HepG2 (cell line): ENCODE data around the gene ZCCHC7. TPM values are rescaled to one million over a fixed set of nuclear protein-coding genes. Genes with fewer than 3 reads are reported as not detected.
A peak's percentile ranks its signal among the peaks of the same experiment; 100 is the strongest.
"Not testable (repeated sequence)": the region's sequence is repeated elsewhere in the genome, so short reads cannot be mapped to it uniquely, and the experiment has no call there.

Experiments used
- ATAC-seq: fragments of 200-7000 bp; cut with Tn5 transposase; 3 replicates; pipeline ENCODE4 v1.9.1; 2020; ENCODE audit warnings: mild to moderate bottlenecking, moderate library complexity
- BruUV-seq: library from RNA; stranded (reverse); fragments of 400-500 nt; replicated peaks from 2 replicates; lab custom pipeline; 2021; lab: Mats Ljungman, UMichigan
- CTCF ChIA-PET: fragments of 300-600 bp; formaldehyde crosslinking; extraction: SDS; loops from one replicate; lab custom pipeline; 2021; ENCODE audit warnings: low total read pairs, inconsistent platforms, low intra/inter-chr PET ratio; lab: Yijun Ruan, JAX
- POLR2A ChIA-PET: fragments of 350-600 bp; sonication (Branson Sonifier 250); formaldehyde crosslinking; loops from one replicate; lab custom pipeline; 2020; ENCODE audit warnings: antibody characterized with exemption, inconsistent platforms; lab: Yijun Ruan, JAX
- DNase-seq: peaks from one replicate; pipeline ENCODE4 v3.0.0-alpha.2; 2015; ENCODE audit warnings: low spot score
- FAIRE-seq: peaks from 3 replicates; lab custom pipeline; 2011; peaks lifted over from hg19 to GRCh38; lab: Jason Lieb, UNC
- H2AFZ ChIP-seq: one replicate; pipeline ENCODE4 v1.6.1; 2011; ENCODE audit warnings: low read length, inconsistent platforms
- H3K27ac ChIP-seq: fragments of 300-600 bp; 3 replicates; pipeline ENCODE4 v1.8.0; 2011; ENCODE audit warnings: mixed run types, mild to moderate bottlenecking, mixed read lengths, low read length, inconsistent platforms; ENCODE audit not compliant: insufficient read depth; ENCODE audit errors: extremely low read length
- H3K27me3 ChIP-seq, 2 experiments: fragments of 200-600 bp in 1 of 2; 2 replicates in 1 of 2; 3 replicates in 1 of 2; pipeline versions ENCODE4 v1.6.0 to v1.8.0; 2011; ENCODE audit warnings: low read length in 2 of 2, mild to moderate bottlenecking in 2 of 2, moderate library complexity in 2 of 2, inconsistent platforms in 1 of 2; ENCODE audit not compliant: insufficient read depth in 2 of 2, control insufficient read depth in 1 of 2
- H3K36me3 ChIP-seq, 2 experiments: fragments of 200-600 bp in 1 of 2; replicated peaks in 1 of 2; 2 replicates in 1 of 2; 3 replicates in 1 of 2; pipeline versions ENCODE4 v1.5.1 to v1.8.0; 2011; ENCODE audit warnings: low read length in 2 of 2, inconsistent platforms in 1 of 2; ENCODE audit not compliant: insufficient read depth in 2 of 2, control insufficient read depth in 1 of 2
- H3K4me1 ChIP-seq: 2 replicates; pipeline ENCODE4 v1.5.1; 2012; ENCODE audit warnings: low read length, inconsistent platforms; ENCODE audit not compliant: insufficient read depth
- H3K4me2 ChIP-seq: 2 replicates; pipeline ENCODE4 v1.6.0; 2011; ENCODE audit warnings: low read depth, low read length, inconsistent platforms
- H3K4me3 ChIP-seq, 3 experiments: fragments of 200-600 bp in 1 of 3; sonication (generic), shearing (Covaris generic) in 1 of 3; replicated peaks in 1 of 3; 2 replicates each; pipeline ENCODE4 v1.5.1; 2011 to 2016; ENCODE audit warnings: low read length in 3 of 3, inconsistent platforms in 2 of 3, low read depth in 2 of 3, mild to moderate bottlenecking in 2 of 3, control low read depth in 1 of 3, mixed read lengths in 1 of 3; ENCODE audit not compliant: insufficient read depth in 1 of 3
- H3K79me2 ChIP-seq: one replicate; pipeline ENCODE4 v1.6.1; 2011; ENCODE audit warnings: low read length, inconsistent platforms; ENCODE audit not compliant: insufficient read depth
- H3K9ac ChIP-seq: 2 replicates; pipeline ENCODE4 v1.6.0; 2011; ENCODE audit warnings: mild to moderate bottlenecking, low read depth, low read length, inconsistent platforms; ENCODE audit not compliant: insufficient read depth
- H3K9me3 ChIP-seq: 2 replicates; pipeline ENCODE4 v1.5.1; 2012; ENCODE audit warnings: mild to moderate bottlenecking, low read length
- H4K20me1 ChIP-seq: 2 replicates; pipeline ENCODE4 v1.6.0; 2011; ENCODE audit warnings: inconsistent platforms, mild to moderate bottlenecking, low read length, moderate library complexity; ENCODE audit not compliant: insufficient read depth
- ZFP41 ChIP-seq: sonication (generic); formaldehyde crosslinking; IDR thresholded peaks from 2 replicates; pipeline ENCODE4 v1.4.0; 2020; ENCODE audit warnings: mild to moderate bottlenecking, missing genetic modification reagents, borderline replicate concordance
- ZNF629 ChIP-seq: sonication (generic); formaldehyde crosslinking; conservative IDR thresholded peaks from 2 replicates; pipeline ENCODE4 v1.5.0; 2020; ENCODE audit warnings: missing genetic modification reagents
- ZNF761 ChIP-seq: sonication (generic); formaldehyde crosslinking; conservative IDR thresholded peaks from 2 replicates; pipeline ENCODE4 v1.4.0; 2020; ENCODE audit warnings: mild to moderate bottlenecking, missing genetic modification reagents
- WGBS: methylation state at CpG from one replicate; pipeline ENCODE4 v1.1.6; 2017; ENCODE audit warnings: low lambda C conversion rate; 5-methylcytosine and 5-hydroxymethylcytosine counted together
- in situ Hi-C: cut with HindIII; loops from 2 replicates; pipeline ENCODE4 v1.10.0; 2017; ENCODE audit warnings: low pct_unique_long_range_greater_than_20kb; ENCODE audit not compliant: extremely low pct_ligation_motif_present
- intact Hi-C: fragments of 100-400 bp; cut with micrococcal nuclease; formaldehyde crosslinking; loops from one replicate; pipeline ENCODE4 v1.10.0; 2022; ENCODE audit not compliant: unreplicated experiment
- polyA plus RNA-seq, 8 experiments: library from polyadenylated mRNA; depleted of rRNA in 3 of 8; stranded (reverse) in 7 of 8; unstranded in 1 of 8; fragments of >200 nt; fragmentation: Illumina TruSeq in 4 of 8; extraction: Trizol in 4 of 8; gene quantifications; 2 replicates each; pipeline versions ENCODE4 v1.2.1 to v1.2.3, GENCODE V29; 2011 to 2016; ENCODE audit warnings: low read depth in 4 of 8, missing spikeins in 1 of 8, mixed read lengths in 1 of 8; ENCODE audit not compliant: insufficient read depth in 1 of 8
- total RNA-seq, 5 experiments: library from RNA; depleted of rRNA; stranded (reverse); fragments of >200 nt; fragmentation: Illumina TruSeq; extraction: Trizol; gene quantifications; 2 replicates each; pipeline ENCODE4 v1.2.3, GENCODE V29; 2016; ENCODE audit warnings: low read depth in 1 of 5

Gene ZCCHC7
- total and polyA plus RNA-seq, 2 of the 13 experiments (the other 11 are each of a cell fraction or from before 2014, with no cell fraction given), result 13.6 to 19.3 TPM

DNA sequence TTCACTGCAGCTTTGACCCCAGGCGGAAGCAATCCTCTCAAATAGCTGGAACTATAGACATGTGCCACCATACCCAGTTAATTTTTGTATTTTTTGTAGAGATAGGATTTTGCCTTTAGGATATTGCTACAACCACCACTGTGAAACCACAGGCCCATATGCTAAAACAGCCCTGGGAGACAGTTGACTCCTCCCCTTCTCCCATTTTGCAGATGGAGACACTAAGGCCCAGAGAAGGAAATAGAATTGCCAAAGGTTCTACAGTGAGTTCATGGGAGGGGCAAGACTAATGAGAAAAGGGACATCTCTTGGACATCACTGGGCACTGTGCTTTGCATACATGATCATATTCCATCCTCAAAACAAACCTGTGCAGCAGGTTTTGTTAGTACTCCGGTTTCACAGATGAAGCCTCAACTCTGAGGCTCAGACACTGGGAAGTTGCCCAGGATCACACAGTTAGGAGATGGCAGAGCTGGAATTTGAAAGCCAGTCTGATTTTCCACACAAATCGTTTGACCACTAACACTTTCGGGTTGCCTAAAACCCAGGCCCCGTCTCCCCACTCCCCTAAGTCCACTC lies 27.6 kb upstream of the ZCCHC7 start:
- WGBS, result 100% methylated on average over 1 of the region's 5 CpGs
- BruUV-seq, intact Hi-C loops: not testable (repeated sequence)

DNA sequence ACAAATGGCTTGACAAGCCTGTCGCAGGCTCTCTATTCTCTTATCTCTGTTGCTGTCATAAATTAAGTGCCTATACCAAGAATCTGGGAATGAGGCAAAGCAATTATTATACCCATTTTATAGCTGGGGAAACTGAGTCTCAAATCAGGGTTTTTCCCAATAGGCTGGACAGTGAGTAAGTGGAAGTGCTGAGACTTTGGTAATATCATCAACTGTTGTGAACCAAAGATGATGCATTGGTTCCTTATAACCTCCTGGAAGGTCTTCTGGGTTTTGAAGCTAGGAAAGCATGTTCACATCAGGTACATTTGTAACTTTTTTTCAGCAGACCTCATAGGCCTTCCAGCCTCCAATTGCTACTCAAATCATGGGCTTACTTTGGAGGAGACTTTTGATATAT lies 25.6 kb upstream of the ZCCHC7 start:
- CTCF ChIA-PET, result no interaction called here
- Histone ChIP-seq H3K27ac (no peak overlapping the region), H3K36me3 (no peaks in the 10 kb centered on the region), H3K4me1 (peaks cover 22% of the 10 kb centered on the region), H3K27me3 (no peaks in the 10 kb centered on the region), H3K4me2 (no peak overlapping the region), H4K20me1 (no peaks in the 10 kb centered on the region)
- WGBS, result 100% methylated on average over 1 of the region's 1 CpG
- no peak for DNase-seq
- POLR2A ChIA-PET, result no interaction called here
- in situ Hi-C loops, result no loop called here
- no peak for TF ChIP-seq ZFP41 (CRISPR knock-in tag)
- TF ChIP-seq ZNF629 (CRISPR knock-in tag), result 0 out of 2 replicates have a peak, but pooled peaks have one; percentile 33
- TF ChIP-seq ZNF761 (CRISPR knock-in tag), result no peak
- TF ChIP-seq, all 625 proteins: peak for 1
- ATAC-seq (no peak), FAIRE-seq (no peak)
- H3K4me3 ChIP-seq, result no peak overlapping the region
- H3K79me2 ChIP-seq, result no peaks in the 10 kb centered on the region
- no peaks in the 10 kb centered on the region for H3K9me3 ChIP-seq
- no peak overlapping the region for H2AFZ ChIP-seq
- intact Hi-C loops, result no loop called here
- H3K9ac ChIP-seq, result no peak overlapping the region
- no TSS peak for BruUV-seq

More for the DNA sequence above, 27.6 kb upstream of the ZCCHC7 start:
- H2AFZ ChIP-seq, in situ Hi-C loops, DNase-seq, H3K4me2 ChIP-seq, H4K20me1 ChIP-seq, ATAC-seq, H3K36me3 ChIP-seq, H3K9me3 ChIP-seq, POLR2A ChIA-PET, H3K9ac ChIP-seq, FAIRE-seq, H3K4me3 ChIP-seq, H3K27me3 ChIP-seq, H3K27ac ChIP-seq, H3K79me2 ChIP-seq: not testable (repeated sequence)
- peak; percentile 50; the same call in 1 of the 2 replicates for TF ChIP-seq ZNF629 (CRISPR knock-in tag)
- CTCF ChIA-PET, result interaction anchor here (0.6 kb wide), 1 partner anchor 18 kb away, joined by 3 read pairs; no protein-coding TSS in a partner anchor
- H3K4me1 ChIP-seq, result peaks cover 15% of the 10 kb centered on the region
